GM21447 (cell line): ENCODE measurements around the gene EPB41.

Source experiments
- ATAC-seq: cut with Tn5 transposase; IDR thresholded peaks from one replicate; pipeline ENCODE4 v1.9.1; 2021; ENCODE audit not compliant: unreplicated experiment

The EPB41 gene

GRCh38 chr1:29162025-29162424, 247.7 kb downstream of the EPB41 start:
- ATAC-seq = no peak

- no peak for ATAC-seq
Measured at GRCh38 chr1:29162476-29163138, 248.2 kb downstream of the EPB41 start.

- no peak for ATAC-seq
Measured at GRCh38 chr1:29164588-29164987, 250.2 kb downstream of the EPB41 start.

GRCh38 chr1:29166291-29166878, 252.0 kb downstream of the EPB41 start:
- no peak for ATAC-seq

- ATAC-seq = no peak
Measured at GRCh38 chr1:29167904-29168303, 253.5 kb downstream of the EPB41 start.
